NCI-H146 (cell line): Measurements from ENCODE around the gene PRPF8.
"Not testable (repeated sequence)": the region's sequence is repeated elsewhere in the genome, so short reads cannot be mapped to it uniquely, and the experiment has no call there.

Source experiments
- DNase-seq: peaks from one replicate; lab custom pipeline; 2025; lab: John Stamatoyannopoulos, UW

Gene PRPF8

GRCh38 chr17:1716076-1716911 is 31.6 kb upstream of the PRPF8 start:
- DNase-seq: peak; percentile 100

GRCh38 chr17:1715803-1716075 is 31.1 kb upstream of the PRPF8 start:
- DNase-seq: no peak

- peak; percentile 23 for DNase-seq
These were observed 30.5 kb upstream of the PRPF8 start for GRCh38 chr17:1714980-1715802.

GRCh38 chr17:1714427-1714979 is 29.8 kb upstream of the PRPF8 start:
- DNase-seq: peak; percentile 20

GRCh38 chr17:1713878-1714426 is 29.3 kb upstream of the PRPF8 start:
- DNase-seq: peak; percentile 46

- DNase-seq: no peak
These were observed 28.7 kb upstream of the PRPF8 start for GRCh38 chr17:1713160-1713877.

GRCh38 chr17:1712271-1712670 is 27.6 kb upstream of the PRPF8 start:
- no peak for DNase-seq

GRCh38 chr17:1711804-1712203 is 27.1 kb upstream of the PRPF8 start:
- no peak for DNase-seq

- no peak for DNase-seq
These were observed 26.3 kb upstream of the PRPF8 start for GRCh38 chr17:1710807-1711553.

- peak; percentile 48 for DNase-seq
These were observed 25.5 kb upstream of the PRPF8 start, which contains the start of gene TLCD2 for GRCh38 chr17:1709971-1710806. Gene TLCD2 (minus strand): TSS chr17:1710377. CDS start chr17:1710242, 135 bp downstream.

GRCh38 chr17:1709403-1709951 is 24.8 kb upstream of the PRPF8 start:
- no peak for DNase-seq

- not testable (repeated sequence) for DNase-seq
These were observed 24.2 kb upstream of the PRPF8 start for GRCh38 chr17:1708791-1709346.

GRCh38 chr17:1707107-1707506 is 22.4 kb upstream of the PRPF8 start:
- DNase-seq: no peak

GRCh38 chr17:1705004-1705403 is 20.3 kb upstream of the PRPF8 start:
- no peak for DNase-seq

- DNase-seq: no peak
These were observed 18.4 kb upstream of the PRPF8 start for GRCh38 chr17:1703063-1703462.

GRCh38 chr17:1699891-1700290 is 15.2 kb upstream of the PRPF8 start:
- DNase-seq: not testable (repeated sequence)

GRCh38 chr17:1697681-1698080 is 13.0 kb upstream of the PRPF8 start:
- no peak for DNase-seq

- DNase-seq: no peak
These were observed 10.7 kb upstream of the PRPF8 start for GRCh38 chr17:1695365-1695764.

- DNase-seq: no peak
These were observed 8.7 kb upstream of the PRPF8 start for GRCh38 chr17:1693339-1693738.
